Breast epithelium (tissue), 4 donors: Measurements from ENCODE around the gene PER2. TPM values are rescaled to one million over a fixed set of nuclear protein-coding genes. Genes with fewer than 3 reads are reported as not detected.

Experiments used
- DNase-seq, 2 donors: peaks; one replicate each; pipeline ENCODE4 v3.0.0-alpha.2; 2019; ENCODE audit warnings: low spot score in 2 of 2
- H3K27ac ChIP-seq, 2 donors: fragments of 200-600 bp; sonication (generic) in 1 of 2; one replicate each; pipeline ENCODE4 v1.5.1; 2016 to 2019; ENCODE audit warnings: mild to moderate bottlenecking in 1 of 2
- H3K27me3 ChIP-seq, 2 donors: fragments of 200-600 bp; sonication (generic) in 1 of 2; one replicate each; pipeline versions ENCODE4 v1.5.1 to v1.6.0; 2017 to 2019; ENCODE audit warnings: control low read depth in 1 of 2, mild to moderate bottlenecking in 1 of 2
- H3K36me3 ChIP-seq: fragments of 200-600 bp; one replicate; pipeline ENCODE4 v1.5.1; 2019
- H3K4me1 ChIP-seq, 2 donors: fragments of 200-600 bp; sonication (generic); one replicate each; pipeline ENCODE4 v1.5.1; 2016 to 2019; ENCODE audit warnings: control low read depth in 1 of 2
- H3K4me3 ChIP-seq, 3 donors: fragments of 200-600 bp; sonication (generic); 1 replicate in 2 of 3; 2 replicates in 1 of 3; pipeline ENCODE4 v1.5.1; 2016 to 2019; ENCODE audit warnings: mild to moderate bottlenecking in 3 of 3, moderate library complexity in 2 of 3
- H3K9me3 ChIP-seq, 2 donors: fragments of 200-600 bp; sonication (generic) in 1 of 2; one replicate each; pipeline ENCODE4 v1.5.1; 2016 to 2019; ENCODE audit warnings: control low read depth in 1 of 2
- POLR2A ChIP-seq: fragments of 450-650 bp; IDR thresholded peaks from one replicate; pipeline ENCODE4 v1.6.1; 2016; ENCODE audit warnings: antibody characterized with exemption, mild to moderate bottlenecking, moderate library complexity
- POLR2AphosphoS5 ChIP-seq, 3 donors: sonication (generic); formaldehyde crosslinking; IDR thresholded peaks; one replicate each; pipeline ENCODE4 v1.6.1; 2017; ENCODE audit warnings: antibody characterized with exemption in 3 of 3
- intact Hi-C: fragments of 100-400 bp; cut with DNase I; formaldehyde crosslinking; loops from one replicate; pipeline ENCODE4 v1.15.1; 2023; ENCODE audit warnings: low total_unique reads
- total RNA-seq, 3 donors: library from RNA; depleted of rRNA; stranded (reverse); fragments of >200 nt; gene quantifications; one replicate each; pipeline ENCODE4 v1.1.0, GENCODE V29; 2016
- TF ChIP-seq, protein P1 (sequence below), 3 donors: fragments of 450-650 bp; IDR thresholded peaks; one replicate each; pipeline ENCODE4 v1.5.1; 2016 to 2017; ENCODE audit warnings: antibody characterized with exemption in 3 of 3, mild to moderate bottlenecking in 3 of 3, moderate library complexity in 3 of 3

The PER2 gene
- total RNA-seq, 3 donors from 2014 or later, result 14.1 to 29.7 (median 16.1) TPM

DNA sequence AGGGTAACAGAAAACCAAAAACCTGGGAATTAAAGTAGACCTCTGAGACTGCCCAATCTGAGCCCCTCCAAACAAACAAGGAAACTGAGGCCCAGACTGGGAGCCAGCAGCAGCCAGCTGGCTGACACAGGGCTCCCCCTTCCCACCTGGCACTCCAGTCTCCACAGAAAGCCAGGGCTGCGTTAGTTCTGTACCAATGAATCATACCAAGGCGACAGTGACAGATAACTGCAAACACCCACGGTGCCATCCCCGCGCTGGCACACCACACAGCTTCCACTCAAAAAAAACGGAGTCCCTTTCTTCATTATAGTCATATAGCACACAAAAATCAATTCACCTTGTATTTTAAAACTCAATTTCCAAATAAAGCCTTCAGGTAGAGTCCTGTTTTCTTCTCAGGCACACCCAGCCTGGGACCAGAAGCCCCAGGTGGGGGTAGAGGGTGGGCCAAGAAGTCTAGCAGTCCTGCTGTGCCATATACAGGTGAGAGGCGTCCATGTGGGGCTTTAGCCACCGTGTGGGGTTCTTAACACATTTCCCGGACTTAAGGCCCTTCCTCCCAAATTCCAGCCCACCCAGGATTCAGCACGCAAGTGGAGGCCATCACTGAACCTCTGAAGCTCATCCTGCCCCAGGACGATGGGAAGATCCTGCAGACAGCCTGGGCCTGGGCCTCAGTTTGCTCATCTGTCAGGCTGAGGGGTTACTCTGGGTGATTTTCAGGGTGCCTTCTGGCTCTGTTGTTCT is 1.2 kb downstream of the PER2 start:
- peaks cover 19 to 30% of the 10 kb centered on the region in 2 donors for H3K4me1 ChIP-seq
- intact Hi-C loops, result no loop called here
- H3K4me3 ChIP-seq, result peak overlapping the region; percentile 83 to 86 (median 86)
- TF ChIP-seq POLR2AphosphoS5 (IDR thresholded peaks at IDR 0.05) (no peak), POLR2A (no peak)
- TF ChIP-seq, protein P1, sequence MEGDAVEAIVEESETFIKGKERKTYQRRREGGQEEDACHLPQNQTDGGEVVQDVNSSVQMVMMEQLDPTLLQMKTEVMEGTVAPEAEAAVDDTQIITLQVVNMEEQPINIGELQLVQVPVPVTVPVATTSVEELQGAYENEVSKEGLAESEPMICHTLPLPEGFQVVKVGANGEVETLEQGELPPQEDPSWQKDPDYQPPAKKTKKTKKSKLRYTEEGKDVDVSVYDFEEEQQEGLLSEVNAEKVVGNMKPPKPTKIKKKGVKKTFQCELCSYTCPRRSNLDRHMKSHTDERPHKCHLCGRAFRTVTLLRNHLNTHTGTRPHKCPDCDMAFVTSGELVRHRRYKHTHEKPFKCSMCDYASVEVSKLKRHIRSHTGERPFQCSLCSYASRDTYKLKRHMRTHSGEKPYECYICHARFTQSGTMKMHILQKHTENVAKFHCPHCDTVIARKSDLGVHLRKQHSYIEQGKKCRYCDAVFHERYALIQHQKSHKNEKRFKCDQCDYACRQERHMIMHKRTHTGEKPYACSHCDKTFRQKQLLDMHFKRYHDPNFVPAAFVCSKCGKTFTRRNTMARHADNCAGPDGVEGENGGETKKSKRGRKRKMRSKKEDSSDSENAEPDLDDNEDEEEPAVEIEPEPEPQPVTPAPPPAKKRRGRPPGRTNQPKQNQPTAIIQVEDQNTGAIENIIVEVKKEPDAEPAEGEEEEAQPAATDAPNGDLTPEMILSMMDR (IDR thresholded peaks at IDR 0.05), result no peak
- no peaks in the 10 kb centered on the region for H3K36me3 ChIP-seq
- peak overlapping the region; percentile 97 to 99 for H3K27ac ChIP-seq
- no peaks in the 10 kb centered on the region for H3K9me3 ChIP-seq
- H3K27me3 ChIP-seq, result no peaks in the 10 kb centered on the region
- peak in 1 of 2 donors; percentile 65 for DNase-seq

- H3K9me3 ChIP-seq, result no peaks in the 10 kb centered on the region
- peak overlapping the region; percentile 97 to 99 for H3K27ac ChIP-seq
- no peaks in the 10 kb centered on the region for H3K36me3 ChIP-seq
- intact Hi-C loops, result no loop called here
- TF ChIP-seq POLR2A (peak; percentile 36), POLR2AphosphoS5 (IDR thresholded peaks at IDR 0.05) (peak; percentile 29 to 72 (median 41))
- TF ChIP-seq, protein P1 (IDR thresholded peaks at IDR 0.05), result peak; percentile 18 to 62 (median 57)
- no peaks in the 10 kb centered on the region for H3K27me3 ChIP-seq
- peaks cover 19 to 33% of the 10 kb centered on the region in 2 donors for H3K4me1 ChIP-seq
- peak; percentile 80 to 94 for DNase-seq
- H3K4me3 ChIP-seq, result peak overlapping the region in 2 of 3 donors; percentile 83 to 86
These were observed 1.9 kb downstream of the PER2 start for GRCh38 chr2:238286551-238286950.

GRCh38 chr2:238286095-238286494 is 2.3 kb downstream of the PER2 start:
- no peaks in the 10 kb centered on the region for H3K27me3 ChIP-seq
- no peak for DNase-seq
- no peaks in the 10 kb centered on the region for H3K36me3 ChIP-seq
- peaks cover 19 to 35% of the 10 kb centered on the region in 2 donors for H3K4me1 ChIP-seq
- H3K4me3 ChIP-seq, result peak overlapping the region in 2 of 3 donors; percentile 83 to 86
- H3K9me3 ChIP-seq, result no peaks in the 10 kb centered on the region
- H3K27ac ChIP-seq, result peak overlapping the region; percentile 97 to 99
- no peak for TF ChIP-seq POLR2A
- TF ChIP-seq POLR2AphosphoS5 (IDR thresholded peaks at IDR 0.05), result no peak
- TF ChIP-seq, protein P1 (IDR thresholded peaks at IDR 0.05), result no peak
- intact Hi-C loops, result no loop called here

GRCh38 chr2:238285653-238286082 is 2.7 kb downstream of the PER2 start:
- intact Hi-C loops, result no loop called here
- H3K27me3 ChIP-seq, result no peaks in the 10 kb centered on the region
- DNase-seq, result peak; percentile 94 to 99
- peak; percentile 85 to 95 (median 93) for TF ChIP-seq POLR2AphosphoS5 (IDR thresholded peaks at IDR 0.05)
- TF ChIP-seq, protein P1 (IDR thresholded peaks at IDR 0.05), result peak; percentile 22 to 63 (median 24)
- TF ChIP-seq POLR2A, result no peak
- peak overlapping the region; percentile 97 to 99 for H3K27ac ChIP-seq
- H3K36me3 ChIP-seq, result no peaks in the 10 kb centered on the region
- peak overlapping the region in 2 of 3 donors; percentile 83 to 86 for H3K4me3 ChIP-seq
- H3K9me3 ChIP-seq, result no peaks in the 10 kb centered on the region
- peaks cover 19 to 32% of the 10 kb centered on the region in 2 donors for H3K4me1 ChIP-seq
